IMR-90 (cell line): ENCODE results near the gene RASSF3. TPM values are rescaled to one million over a fixed set of nuclear protein-coding genes. Genes with fewer than 3 reads are reported as not detected.
"Not testable (repeated sequence)": the region's sequence is repeated elsewhere in the genome, so short reads cannot be mapped to it uniquely, and the experiment has no call there.

ENCODE experiments used
- ATAC-seq: fragments of 200-7000 bp; cut with Tn5 transposase; 2 replicates; pipeline ENCODE4 v1.9.1; 2020; ENCODE audit warnings: low read depth, mild to moderate bottlenecking, moderate library complexity
- BruUV-seq: library from RNA; stranded (reverse); fragments of 400-500 nt; replicated peaks from 2 replicates; lab custom pipeline; 2021; lab: Mats Ljungman, UMichigan
- CTCF ChIA-PET: fragments of 300-600 bp; formaldehyde crosslinking; extraction: SDS; loops from one replicate; lab custom pipeline; 2021; ENCODE audit warnings: antibody characterized with exemption; lab: Yijun Ruan, JAX
- POLR2A ChIA-PET: fragments of 300-600 bp; sonication (Branson Sonifier 250); formaldehyde crosslinking; loops from one replicate; lab custom pipeline; 2022; ENCODE audit warnings: antibody characterized with exemption; ENCODE audit not compliant: unreplicated experiment; lab: Charles Lee
- DNase-seq: peaks from one replicate; pipeline ENCODE4 v3.0.0; 2013
- H2AFZ ChIP-seq: replicated peaks from 2 replicates; pipeline ENCODE3; 2013; ENCODE audit warnings: low read length, mild to moderate bottlenecking; ENCODE audit not compliant: poor library complexity
- H2AK5ac ChIP-seq: 2 replicates; pipeline ENCODE4 v1.6.1; 2013; ENCODE audit warnings: low read depth, low read length, inconsistent platforms
- H2AK9ac ChIP-seq: replicated peaks from 2 replicates; pipeline ENCODE3; 2013; ENCODE audit warnings: mild to moderate bottlenecking, low read depth, low read length, moderate library complexity; ENCODE audit not compliant: poor library complexity
- H2BK120ac ChIP-seq: 2 replicates; pipeline ENCODE4 v1.6.1; 2013; ENCODE audit warnings: low read depth, low read length, inconsistent platforms
- H2BK15ac ChIP-seq: 3 replicates; pipeline ENCODE4 v1.6.1; 2013; ENCODE audit warnings: low read depth, low read length, inconsistent platforms
- H2BK20ac ChIP-seq: 2 replicates; pipeline ENCODE4 v1.6.1; 2013; ENCODE audit warnings: low read depth, mild to moderate bottlenecking, inconsistent platforms, low read length, moderate library complexity
- H2BK5ac ChIP-seq: 2 replicates; pipeline ENCODE4 v1.6.1; 2013; ENCODE audit warnings: mild to moderate bottlenecking, low read depth, low read length, inconsistent platforms; ENCODE audit not compliant: poor library complexity, severe bottlenecking
- H3K14ac ChIP-seq: replicated peaks from 2 replicates; pipeline ENCODE4 v1.6.1; 2013; ENCODE audit warnings: low read depth, low read length, inconsistent platforms
- H3K18ac ChIP-seq: 2 replicates; pipeline ENCODE4 v1.6.1; 2013; ENCODE audit warnings: low read depth, low read length, control low read depth
- H3K23ac ChIP-seq: 2 replicates; pipeline ENCODE4 v1.6.1; 2013; ENCODE audit warnings: low read depth, low read length, inconsistent platforms
- H3K27ac ChIP-seq: 2 replicates; pipeline ENCODE4 v1.5.1; 2013; ENCODE audit warnings: mild to moderate bottlenecking, control low read depth, low read length; ENCODE audit not compliant: insufficient read depth
- H3K27me3 ChIP-seq: 2 replicates; pipeline ENCODE4 v1.6.1; 2013; ENCODE audit warnings: low read length; ENCODE audit not compliant: control insufficient read depth, insufficient read depth
- H3K36me3 ChIP-seq: 2 replicates; pipeline ENCODE4 v1.6.1; 2013; ENCODE audit warnings: low read length, mixed read lengths; ENCODE audit not compliant: control insufficient read depth, insufficient read depth
- H3K4ac ChIP-seq: 2 replicates; pipeline ENCODE4 v1.6.1; 2013; ENCODE audit warnings: low read depth, low read length, inconsistent platforms
- H3K4me1 ChIP-seq: 2 replicates; pipeline ENCODE4 v1.6.1; 2013; ENCODE audit warnings: low read length, mixed read lengths; ENCODE audit not compliant: control insufficient read depth, insufficient read depth
- H3K4me2 ChIP-seq: 2 replicates; pipeline ENCODE4 v1.6.1; 2013; ENCODE audit warnings: low read depth, mild to moderate bottlenecking, control low read depth, low read length, moderate library complexity
- H3K4me3 ChIP-seq: 2 replicates; pipeline ENCODE4 v1.5.1; 2013; ENCODE audit warnings: low read depth, mild to moderate bottlenecking, control low read depth, low read length, moderate library complexity; ENCODE audit not compliant: insufficient read depth
- H3K56ac ChIP-seq: 2 replicates; pipeline ENCODE4 v1.6.1; 2013; ENCODE audit warnings: low read length, inconsistent platforms; ENCODE audit not compliant: insufficient read depth; ENCODE audit errors: extremely low read depth
- H3K79me1 ChIP-seq, 2 experiments: 2 replicates each; pipeline ENCODE4 v1.6.1; 2013; ENCODE audit warnings: low read length in 2 of 2, inconsistent platforms in 1 of 2, low read depth in 1 of 2
- H3K9ac ChIP-seq: 2 replicates; pipeline ENCODE4 v1.6.1; 2013; ENCODE audit warnings: low read depth, low read length, control low read depth
- H3K9me1 ChIP-seq: 2 replicates; pipeline ENCODE4 v1.6.1; 2013; ENCODE audit warnings: low read length, inconsistent platforms; ENCODE audit not compliant: insufficient read depth
- H3K9me3 ChIP-seq: 2 replicates; pipeline ENCODE4 v1.6.1; 2013; ENCODE audit warnings: low read length; ENCODE audit not compliant: control insufficient read depth, insufficient read depth
- H4K20me1 ChIP-seq: 2 replicates; pipeline ENCODE4 v1.6.1; 2013; ENCODE audit warnings: low read length, inconsistent platforms; ENCODE audit not compliant: insufficient read depth
- H4K5ac ChIP-seq: 2 replicates; pipeline ENCODE4 v1.6.1; 2013; ENCODE audit warnings: mild to moderate bottlenecking, low read depth, low read length, control low read depth
- H4K8ac ChIP-seq, 2 experiments: 2 replicates each; pipeline ENCODE4 v1.6.1; 2013; ENCODE audit warnings: low read depth in 2 of 2, low read length in 2 of 2, control low read depth in 1 of 2, inconsistent platforms in 1 of 2
- H4K91ac ChIP-seq: 2 replicates; pipeline ENCODE4 v1.6.1; 2013; ENCODE audit warnings: low read depth, low read length, inconsistent platforms; ENCODE audit not compliant: insufficient read depth
- CEBPB ChIP-seq: IDR thresholded peaks from 2 replicates; pipeline ENCODE4 v1.6.1; 2012; ENCODE audit warnings: low read depth, low read length, improper control_type of control experiment
- WGBS, 2 experiments: methylation state at CpG; one replicate each; pipeline versions ENCODE4 v1.1.5 to v1.1.7; 2013; ENCODE audit warnings: missing lambda C conversion rate in 2 of 2; ENCODE audit not compliant: insufficient read length in 1 of 2; ENCODE audit errors: extremely low coverage in 2 of 2; 5-methylcytosine and 5-hydroxymethylcytosine counted together
- dilution Hi-C: fragments of 300-500 bp; cut with HindIII; formaldehyde crosslinking; loops from one replicate; pipeline ENCODE4 v1.14.3; 2018; ENCODE audit warnings: low sequenced_read_pairs; ENCODE audit not compliant: unreplicated experiment
- in situ Hi-C: fragments of 300-500 bp; cut with MboI; formaldehyde crosslinking; loops from 3 replicates; pipeline ENCODE4 v1.14.3; 2019; ENCODE audit warnings: low sequenced_read_pairs, inconsistent platforms, mixed read lengths
- intact Hi-C: fragments of 100-400 bp; cut with micrococcal nuclease; formaldehyde crosslinking; loops from 2 replicates; pipeline ENCODE4 v1.10.0; 2022
- polyA plus RNA-seq, 3 experiments: library from polyadenylated mRNA; depleted of rRNA; stranded (reverse); fragments of >200 nt; gene quantifications; 2 replicates each; pipeline ENCODE4 v1.2.3, GENCODE V29; 2012; ENCODE audit warnings: low replicate concordance in 1 of 3
- total RNA-seq: library from RNA; depleted of rRNA; stranded (reverse); fragments of >200 nt; gene quantifications from 2 replicates; pipeline ENCODE4 v1.2.3, GENCODE V29; 2012

The RASSF3 gene
- total and polyA plus RNA-seq, 2 of the 4 experiments (the other 2 are of a cell fraction), result 18.7 to 39.3 TPM

DNA sequence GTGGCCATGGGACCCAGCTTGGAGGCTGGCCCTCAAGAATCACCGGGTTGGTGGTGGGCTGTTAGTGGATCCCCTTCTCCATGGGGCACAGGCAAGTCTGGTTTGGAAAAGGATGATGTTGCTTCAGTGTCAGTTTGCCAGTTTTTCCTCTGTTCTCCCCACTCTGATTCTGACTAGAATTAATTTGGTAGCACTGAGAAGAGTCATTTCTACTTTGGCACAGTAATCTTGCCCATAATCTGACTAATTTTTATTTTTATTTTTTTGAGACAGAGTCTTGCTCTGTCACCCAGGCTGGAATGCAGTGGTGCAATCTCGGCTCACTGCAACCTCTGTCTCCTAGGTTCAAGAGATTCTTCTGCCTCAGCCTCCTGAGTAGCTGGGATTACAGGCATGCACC lies 43.6 kb downstream of the RASSF3 start:
- H3K27me3 ChIP-seq, in situ Hi-C loops, intact Hi-C loops, DNase-seq, H2BK20ac ChIP-seq, CTCF ChIA-PET, H3K4me2 ChIP-seq, H3K9me3 ChIP-seq, H3K56ac ChIP-seq, H3K23ac ChIP-seq, BruUV-seq, H3K27ac ChIP-seq, H2AFZ ChIP-seq, H2BK15ac ChIP-seq, H2BK120ac ChIP-seq, H4K8ac ChIP-seq, H3K18ac ChIP-seq, H4K91ac ChIP-seq, dilution Hi-C loops, H2AK9ac ChIP-seq, H3K9ac ChIP-seq, H3K4me3 ChIP-seq, H2BK5ac ChIP-seq, H4K5ac ChIP-seq, H3K36me3 ChIP-seq, H3K4ac ChIP-seq: not testable (repeated sequence)
- Histone ChIP-seq H2AK5ac (peak overlapping the region; percentile 13; the same call in 1 of the 2 replicates), H4K20me1 (peaks cover 50% of the 10 kb centered on the region), H3K14ac (peak overlapping the region; percentile 50; the same call in 1 of the 2 replicates), H3K9me1 (peaks cover 36% of the 10 kb centered on the region), H3K79me1 (peaks cover 38 to 83% of the 10 kb centered on the region in 2 experiments), H3K4me1 (peaks cover 13% of the 10 kb centered on the region)
- POLR2A ChIA-PET, result interaction anchor here (0.6 kb wide), 1 partner anchor 28 kb away, joined by 3 read pairs; no protein-coding TSS in a partner anchor
- no CpG with 5 or more reads among the region's 2 CpGs for WGBS, 2 experiments
- peak; percentile 30; the same call in 1 of the 2 replicates for TF ChIP-seq CEBPB
- peak; percentile 9; the same call in 1 of the 2 replicates for ATAC-seq
